H9 (cell line): ENCODE results near the gene KHNYN. TPM values are rescaled to one million over a fixed set of nuclear protein-coding genes. Genes with fewer than 3 reads are reported as not detected.

ENCODE experiments used
- DNase-seq: peaks from one replicate; pipeline ENCODE4 v3.0.0-alpha.2; 2017
- H2AFZ ChIP-seq: one replicate; pipeline ENCODE4 v1.6.1; 2013; ENCODE audit warnings: mild to moderate bottlenecking, low read length, control low read depth, moderate library complexity
- H2AK5ac ChIP-seq: 2 replicates; pipeline ENCODE4 v1.6.1; 2013; ENCODE audit warnings: low read length, control low read depth, mixed read lengths; ENCODE audit not compliant: insufficient read length
- H2BK120ac ChIP-seq: one replicate; pipeline ENCODE4 v1.6.1; 2013; ENCODE audit warnings: low read depth, mild to moderate bottlenecking, low read length, control low read depth, inconsistent platforms; ENCODE audit not compliant: poor library complexity, severe bottlenecking
- H2BK12ac ChIP-seq: 2 replicates; pipeline ENCODE4 v1.6.1; 2013; ENCODE audit warnings: low read length, control low read depth, mixed read lengths, low read depth; ENCODE audit not compliant: insufficient read length
- H2BK15ac ChIP-seq: 2 replicates; pipeline ENCODE4 v1.6.1; 2013; ENCODE audit warnings: low read depth, low read length, control low read depth
- H2BK20ac ChIP-seq: one replicate; pipeline ENCODE4 v1.6.1; 2013; ENCODE audit warnings: low read depth, mild to moderate bottlenecking, low read length, control low read depth, inconsistent platforms; ENCODE audit not compliant: poor library complexity, severe bottlenecking
- H2BK5ac ChIP-seq: 2 replicates; pipeline ENCODE4 v1.6.1; 2013; ENCODE audit warnings: low read length, control low read depth, mixed read lengths; ENCODE audit not compliant: insufficient read length
- H3K14ac ChIP-seq: 2 replicates; pipeline ENCODE4 v1.6.1; 2013; ENCODE audit warnings: low read length, control low read depth; ENCODE audit not compliant: insufficient read depth
- H3K18ac ChIP-seq: 2 replicates; pipeline ENCODE4 v1.6.1; 2013; ENCODE audit warnings: low read depth, mild to moderate bottlenecking, mixed read lengths, low read length, control low read depth; ENCODE audit not compliant: insufficient read length
- H3K23ac ChIP-seq: 2 replicates; pipeline ENCODE4 v1.6.1; 2013; ENCODE audit warnings: low read length, control low read depth, mixed read lengths, low read depth; ENCODE audit not compliant: insufficient read length
- H3K23me2 ChIP-seq: 2 replicates; pipeline ENCODE4 v1.6.1; 2013; ENCODE audit warnings: low read depth, mild to moderate bottlenecking, mixed read lengths, low read length, control low read depth; ENCODE audit not compliant: insufficient read length, poor library complexity, severe bottlenecking
- H3K27ac ChIP-seq: 2 replicates; pipeline ENCODE4 v1.5.1; 2013; ENCODE audit warnings: low read length, control low read depth, mixed read lengths, low read depth; ENCODE audit not compliant: insufficient read length
- H3K27me3 ChIP-seq: 2 replicates; pipeline ENCODE4 v1.6.1; 2013; ENCODE audit warnings: low read length, control low read depth, inconsistent platforms; ENCODE audit not compliant: insufficient read depth
- H3K4ac ChIP-seq: 2 replicates; pipeline ENCODE4 v1.6.1; 2013; ENCODE audit warnings: low read depth, mild to moderate bottlenecking, control low read depth, inconsistent platforms, low read length, moderate library complexity
- H3K4me1 ChIP-seq: 2 replicates; pipeline ENCODE4 v1.6.1; 2013; ENCODE audit warnings: low read length, control low read depth, inconsistent platforms; ENCODE audit not compliant: insufficient read depth
- H3K4me2 ChIP-seq: 2 replicates; pipeline ENCODE4 v1.6.1; 2013; ENCODE audit warnings: low read length, control low read depth, mixed read lengths; ENCODE audit not compliant: insufficient read length, insufficient read depth
- H3K56ac ChIP-seq: 2 replicates; pipeline ENCODE4 v1.6.1; 2013; ENCODE audit warnings: low read depth, mild to moderate bottlenecking, mixed read lengths, low read length, control low read depth; ENCODE audit not compliant: insufficient read length
- H3K79me1 ChIP-seq: 2 replicates; pipeline ENCODE4 v1.6.1; 2013; ENCODE audit warnings: low read depth, mild to moderate bottlenecking, moderate library complexity, low read length, control low read depth, inconsistent platforms; ENCODE audit not compliant: insufficient read depth, poor library complexity, severe bottlenecking
- H3K79me2 ChIP-seq: 2 replicates; pipeline ENCODE4 v1.6.1; 2013; ENCODE audit warnings: low read length, control low read depth, inconsistent platforms; ENCODE audit not compliant: insufficient read depth
- H3K9ac ChIP-seq: 2 replicates; pipeline ENCODE4 v1.6.1; 2013; ENCODE audit warnings: low read length, control low read depth, mixed read lengths; ENCODE audit not compliant: insufficient read length; ENCODE audit errors: extremely low read depth
- H3K9me3 ChIP-seq: one replicate; pipeline ENCODE4 v1.6.1; 2013; ENCODE audit warnings: low read depth, low read length, inconsistent platforms; ENCODE audit not compliant: control insufficient read depth
- H3T11ph ChIP-seq: one replicate; pipeline ENCODE4 v1.6.1; 2013; ENCODE audit warnings: mild to moderate bottlenecking, low read length, control low read depth, inconsistent platforms
- H4K20me1 ChIP-seq: one replicate; pipeline ENCODE4 v1.6.1; 2013; ENCODE audit not compliant: control insufficient read depth, insufficient read length, insufficient read depth
- H4K5ac ChIP-seq: 2 replicates; pipeline ENCODE4 v1.6.1; 2013; ENCODE audit warnings: low read depth, mild to moderate bottlenecking, mixed read lengths, low read length, control low read depth; ENCODE audit not compliant: insufficient read length
- H4K8ac ChIP-seq: replicated peaks from 2 replicates; pipeline ENCODE4 v1.6.1; 2013; ENCODE audit warnings: low read length, control low read depth, mixed read lengths, low read depth; ENCODE audit not compliant: insufficient read length
- H4K91ac ChIP-seq: 2 replicates; pipeline ENCODE4 v1.6.1; 2013; ENCODE audit warnings: low read depth, mild to moderate bottlenecking, moderate library complexity, mixed read lengths, low read length, control low read depth; ENCODE audit not compliant: insufficient read length
- H3K27ac Mint-ChIP-seq, 3 experiments: 2 replicates in 2 of 3; 3 replicates in 1 of 3; pipeline ENCODE4 v1.8.0; 2020 to 2021; ENCODE audit warnings: mixed read lengths in 3 of 3, mild to moderate bottlenecking in 1 of 3, moderate library complexity in 1 of 3
- H3K27me3 Mint-ChIP-seq: 2 replicates; pipeline ENCODE4 v1.8.0; 2021; ENCODE audit warnings: low read depth, mild to moderate bottlenecking, moderate library complexity, mixed read lengths
- H3K36me3 Mint-ChIP-seq, 3 experiments: 2 replicates in 2 of 3; 3 replicates in 1 of 3; pipeline ENCODE4 v1.8.0; 2020 to 2021; ENCODE audit warnings: low read depth in 3 of 3, mixed read lengths in 3 of 3; ENCODE audit not compliant: insufficient read depth in 1 of 3
- H3K4me1 Mint-ChIP-seq, 2 experiments: 2 replicates each; pipeline ENCODE4 v1.8.0; 2020; ENCODE audit warnings: mixed read lengths in 2 of 2
- H3K4me3 Mint-ChIP-seq, 2 experiments: 2 replicates in 1 of 2; 3 replicates in 1 of 2; pipeline ENCODE4 v1.8.0; 2020 to 2021; ENCODE audit warnings: mild to moderate bottlenecking in 2 of 2, mixed read lengths in 2 of 2, moderate library complexity in 1 of 2
- H3K9me3 Mint-ChIP-seq, 2 experiments: 2 replicates in 1 of 2; 3 replicates in 1 of 2; pipeline ENCODE4 v1.8.0; 2020; ENCODE audit warnings: mild to moderate bottlenecking in 2 of 2, mixed read lengths in 2 of 2, moderate library complexity in 1 of 2
- CTCF ChIP-seq: fragments of 200-600 bp; sonication (generic); conservative IDR thresholded peaks from 3 replicates; pipeline ENCODE4 v1.8.0; 2021; ENCODE audit warnings: antibody characterized with exemption, mild to moderate bottlenecking
- WGBS: extraction: QIAGEN DNeasy Blood & Tissue Kit; methylation state at CpG from one replicate; pipeline ENCODE4 v1.1.7; 2013; ENCODE audit warnings: missing lambda C conversion rate, low lambda C conversion rate, mixed read lengths; ENCODE audit not compliant: insufficient read length; ENCODE audit errors: extremely low coverage; 5-methylcytosine and 5-hydroxymethylcytosine counted together
- total RNA-seq: library from RNA; stranded (reverse); gene quantifications from 2 replicates; pipeline ENCODE4 v1.2.1, GENCODE V29; 2021

The KHNYN gene
- total RNA-seq, 1 experiment from 2014 or later: 30.0 TPM

GRCh38 chr14:24401810-24402702, 27.7 kb upstream of the KHNYN start:
- H3K79me2 ChIP-seq: no peaks in the 10 kb centered on the region
- H3K27ac ChIP-seq: no peak overlapping the region
- Mint-ChIP-seq H3K4me3 (no peak overlapping the region), H3K36me3 (0 out of 7 replicates have a peak, but pooled peaks cover 0 to 8% (median 0%) of the 10 kb centered on the region in 3 experiments), H3K27me3 (peaks cover 13% of the 10 kb centered on the region), H3K9me3 (no peaks in the 10 kb centered on the region), H3K27ac (no peak overlapping the region), H3K4me1 (peaks cover 47 to 60% of the 10 kb centered on the region in 2 experiments)
- H4K20me1 ChIP-seq: no peaks in the 10 kb centered on the region
- no peak overlapping the region for H4K5ac ChIP-seq
- no peaks in the 10 kb centered on the region for H3K79me1 ChIP-seq
- H3K4ac ChIP-seq: no peak overlapping the region
- no peaks in the 10 kb centered on the region; the same call in 1 of the 2 replicates for H3K4me1 ChIP-seq
- no CpG with 5 or more reads among the region's 9 CpGs for WGBS
- H3K23me2 ChIP-seq: peaks cover 5% of the 10 kb centered on the region
- no peak overlapping the region for H4K8ac ChIP-seq
- H3K14ac ChIP-seq: no peak overlapping the region
- no peak overlapping the region for H2BK15ac ChIP-seq
- H3K9ac ChIP-seq: no peak overlapping the region
- DNase-seq: no peak
- H2BK12ac ChIP-seq: no peak overlapping the region
- no peak overlapping the region for H2BK120ac ChIP-seq
- H3K9me3 ChIP-seq: no peaks in the 10 kb centered on the region
- H3K4me2 ChIP-seq: no peak overlapping the region
- no peak overlapping the region for H3K23ac ChIP-seq
- H3K18ac ChIP-seq: no peak overlapping the region
- no peak overlapping the region for H2BK20ac ChIP-seq
- H2BK5ac ChIP-seq: no peak overlapping the region
- H4K91ac ChIP-seq: no peak overlapping the region
- H3K56ac ChIP-seq: no peak overlapping the region
- H3T11ph ChIP-seq: no peak overlapping the region
- no peak overlapping the region for H2AK5ac ChIP-seq
- no peak overlapping the region for H2AFZ ChIP-seq
- no peaks in the 10 kb centered on the region for H3K27me3 ChIP-seq
- no peak for TF ChIP-seq CTCF
